PFSK-1 (cell line): ENCODE measurements around the gene TXNDC5.
A peak's percentile ranks its signal among the peaks of the same experiment; 100 is the strongest.

Source experiments
- POLR2AphosphoS5 ChIP-seq: IDR thresholded peaks from 2 replicates; pipeline ENCODE4 v1.6.1; 2012; ENCODE audit warnings: low read depth, mild to moderate bottlenecking, control low read depth, low read length, moderate library complexity
- SIN3A ChIP-seq: IDR thresholded peaks from 2 replicates; pipeline ENCODE4 v1.6.1; 2012; ENCODE audit warnings: mild to moderate bottlenecking, low read length, moderate library complexity, borderline replicate concordance; ENCODE audit not compliant: insufficient read depth
- TAF1 ChIP-seq: IDR thresholded peaks from 2 replicates; pipeline ENCODE4 v1.6.1; 2012; ENCODE audit warnings: low read length, control low read depth, borderline replicate concordance; ENCODE audit not compliant: insufficient read depth

- TF ChIP-seq POLR2AphosphoS5 (0 out of 2 replicates have a peak, but pooled peaks have one; percentile 26), TAF1 (no peak), SIN3A (no peak)
Observed at GRCh38 chr6:7902221-7902620, 8.4 kb downstream of the TXNDC5 start.
